BLaER1 (cell line): ENCODE data around the gene EMCN.
"Not testable (repeated sequence)": the region's sequence is repeated elsewhere in the genome, so short reads cannot be mapped to it uniquely, and the experiment has no call there.

Experiments used
- H3K27ac ChIP-seq: shearing (Covaris generic); formaldehyde crosslinking; 2 replicates; pipeline ENCODE4 v1.8.1; 2022
- H3K27me3 ChIP-seq: shearing (Covaris generic); formaldehyde crosslinking; 2 replicates; pipeline ENCODE4 v1.8.1; 2022
- H3K36me3 ChIP-seq: shearing (Covaris generic); formaldehyde crosslinking; 2 replicates; pipeline ENCODE4 v1.8.1; 2022
- H3K4me1 ChIP-seq: shearing (Covaris generic); formaldehyde crosslinking; 2 replicates; pipeline ENCODE4 v1.8.1; 2022
- H3K4me2 ChIP-seq: shearing (Covaris generic); formaldehyde crosslinking; 2 replicates; pipeline ENCODE4 v1.8.1; 2022
- H3K4me3 ChIP-seq: shearing (Covaris generic); formaldehyde crosslinking; 2 replicates; pipeline ENCODE4 v1.8.1; 2022
- H3K9ac ChIP-seq: shearing (Covaris generic); formaldehyde crosslinking; 2 replicates; pipeline ENCODE4 v1.8.1; 2022
- H3K9me3 ChIP-seq: shearing (Covaris generic); formaldehyde crosslinking; 2 replicates; pipeline ENCODE4 v1.8.1; 2022
- H4K20me1 ChIP-seq: shearing (Covaris generic); formaldehyde crosslinking; 2 replicates; pipeline ENCODE4 v1.8.1; 2022
- Cebpa-rat ChIP-seq: shearing (Covaris generic); IDR thresholded peaks from 2 replicates; pipeline ENCODE4 v1.8.1; 2022

Gene EMCN, protein sequence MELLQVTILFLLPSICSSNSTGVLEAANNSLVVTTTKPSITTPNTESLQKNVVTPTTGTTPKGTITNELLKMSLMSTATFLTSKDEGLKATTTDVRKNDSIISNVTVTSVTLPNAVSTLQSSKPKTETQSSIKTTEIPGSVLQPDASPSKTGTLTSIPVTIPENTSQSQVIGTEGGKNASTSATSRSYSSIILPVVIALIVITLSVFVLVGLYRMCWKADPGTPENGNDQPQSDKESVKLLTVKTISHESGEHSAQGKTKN

DNA sequence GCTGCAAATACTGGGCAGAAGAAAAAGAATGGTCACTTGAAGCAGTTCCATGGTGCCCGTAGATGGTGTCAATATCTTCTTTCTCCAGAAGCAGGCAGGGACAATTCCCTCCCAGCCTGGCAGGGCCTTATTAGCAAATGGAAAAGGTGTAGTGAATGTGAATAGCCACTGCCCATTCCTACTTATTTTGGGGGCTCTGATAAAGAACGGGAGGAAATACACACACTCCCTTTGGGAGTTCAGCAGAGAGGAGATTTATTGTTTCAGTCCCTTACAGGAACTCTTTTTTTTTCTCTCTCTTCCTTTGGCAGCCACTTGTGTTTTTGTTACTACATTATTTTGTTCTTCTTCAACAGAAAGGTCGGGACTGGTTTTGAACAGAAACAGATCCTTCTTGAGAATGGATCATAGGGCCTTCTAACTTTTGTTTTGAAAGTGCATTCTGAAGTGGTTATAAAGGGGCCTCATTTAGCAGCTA is at the start of gene EMCN:
Gene EMCN, minus strand, starts transcription at position 159 of the 478 bp plus-strand sequence. Its CDS starts 108 bp downstream, at position 51.
- Histone ChIP-seq H3K9ac (no peak within 1 kb of the TSS), H3K27ac (no peak within 1 kb of the TSS), H3K4me3 (no peak within 1 kb of the TSS), H3K36me3 (no peaks in the 10 kb centered on the region), H4K20me1 (no peaks in the 10 kb centered on the region), H3K4me1 (peaks cover 18% of the 10 kb centered on the region), H3K9me3 (no peaks in the 10 kb centered on the region), H3K4me2 (peak within 1 kb of the TSS; percentile 55), H3K27me3 (no peaks in the 10 kb centered on the region)
- TF ChIP-seq Cebpa-rat = no peak

DNA sequence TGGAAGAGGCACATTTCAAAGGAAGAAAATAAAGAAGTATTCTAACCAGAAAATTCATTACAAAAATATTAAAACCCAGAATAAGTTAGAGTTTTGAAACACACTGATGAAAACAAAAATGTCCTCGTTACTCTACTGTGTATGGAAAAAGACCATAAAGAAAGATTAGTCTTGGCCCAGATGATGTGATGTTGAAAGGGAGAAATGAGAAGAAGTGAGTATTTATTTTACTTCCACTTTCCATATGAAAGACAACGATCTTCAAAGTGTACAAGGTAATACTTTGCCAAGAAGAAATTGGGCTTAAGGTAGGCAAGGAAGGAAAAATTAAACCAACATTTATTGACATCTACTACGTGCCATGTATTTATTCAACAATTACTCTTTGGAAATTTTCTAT is 48.6 kb upstream of the EMCN start:
- no peak for TF ChIP-seq Cebpa-rat
- no peak overlapping the region for H3K4me2 ChIP-seq

DNA sequence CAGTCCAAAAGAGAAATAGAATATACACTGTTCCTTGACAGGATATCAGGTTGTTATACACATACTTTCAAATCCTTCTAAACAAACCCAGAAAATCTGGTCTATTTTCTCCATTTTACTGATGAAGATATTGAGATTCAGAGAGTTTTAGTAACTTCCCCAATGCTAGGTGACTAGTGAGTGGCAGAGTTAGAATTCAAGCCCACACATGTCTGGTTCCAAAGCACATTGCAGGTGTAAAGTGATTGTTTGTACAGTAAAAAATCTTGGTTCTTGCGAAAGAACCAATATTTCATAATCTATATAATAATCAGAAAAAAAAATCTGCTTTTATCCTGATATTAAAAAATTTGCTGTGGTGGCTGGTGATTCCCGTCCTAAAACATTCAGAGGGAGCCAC is 39.5 kb upstream of the EMCN start:
- Histone ChIP-seq H3K9ac (no peak overlapping the region), H3K27me3 (no peaks in the 10 kb centered on the region), H3K4me2 (no peak overlapping the region), H3K4me1 (no peaks in the 10 kb centered on the region), H3K4me3 (no peak overlapping the region), H4K20me1 (no peaks in the 10 kb centered on the region), H3K27ac (no peak overlapping the region), H3K36me3 (no peaks in the 10 kb centered on the region), H3K9me3 (no peaks in the 10 kb centered on the region)
- TF ChIP-seq Cebpa-rat = no peak

More for the DNA sequence above, 48.6 kb upstream of the EMCN start:
- H4K20me1 ChIP-seq = no peaks in the 10 kb centered on the region
- H3K4me3 ChIP-seq = no peak overlapping the region
- H3K9ac ChIP-seq = no peak overlapping the region
- H3K36me3 ChIP-seq = no peaks in the 10 kb centered on the region
- H3K27ac ChIP-seq = no peak overlapping the region
- H3K9me3 ChIP-seq = no peaks in the 10 kb centered on the region
- no peaks in the 10 kb centered on the region for H3K4me1 ChIP-seq
- H3K27me3 ChIP-seq = no peaks in the 10 kb centered on the region

DNA sequence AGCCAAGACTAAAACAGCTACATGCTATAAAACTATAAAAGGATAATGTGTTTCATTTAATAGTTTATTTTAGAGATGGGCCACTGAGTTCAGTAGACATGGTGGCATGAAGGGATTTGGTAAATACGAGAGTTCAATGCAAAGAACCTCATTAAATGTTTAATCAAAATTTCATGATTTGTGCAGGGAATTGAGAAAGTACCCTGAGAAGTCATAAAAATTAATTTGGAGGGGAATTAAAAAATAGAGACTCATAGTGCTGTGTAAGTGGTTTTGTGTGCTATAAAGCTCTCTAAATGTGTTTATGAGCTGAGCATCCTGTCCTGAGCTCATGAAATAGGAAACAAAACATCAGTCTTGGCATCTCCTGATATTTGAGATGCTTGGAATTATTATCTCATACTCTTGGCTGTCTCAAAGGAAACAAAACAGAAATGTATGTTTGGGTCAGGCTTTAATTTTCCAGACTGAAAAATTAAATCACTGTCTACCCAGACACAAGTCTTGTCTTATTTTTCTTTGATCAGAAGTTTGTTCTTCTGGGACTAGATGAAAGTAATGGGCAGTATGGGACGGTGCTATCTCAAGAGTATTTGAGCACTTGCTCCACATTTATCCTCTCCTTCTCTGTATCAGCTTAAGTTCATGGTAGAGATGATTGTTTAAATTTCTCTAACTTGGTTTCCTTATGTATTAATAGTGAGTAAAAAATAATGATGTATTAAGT is 38.0 kb upstream of the EMCN start:
- Histone ChIP-seq H3K9me3 (no peaks in the 10 kb centered on the region), H3K4me2 (no peak overlapping the region), H3K4me3 (no peak overlapping the region), H3K9ac (no peak overlapping the region), H3K27ac (no peak overlapping the region), H3K27me3 (no peaks in the 10 kb centered on the region), H3K4me1 (no peaks in the 10 kb centered on the region), H3K36me3 (no peaks in the 10 kb centered on the region), H4K20me1 (no peaks in the 10 kb centered on the region)
- no peak for TF ChIP-seq Cebpa-rat

DNA sequence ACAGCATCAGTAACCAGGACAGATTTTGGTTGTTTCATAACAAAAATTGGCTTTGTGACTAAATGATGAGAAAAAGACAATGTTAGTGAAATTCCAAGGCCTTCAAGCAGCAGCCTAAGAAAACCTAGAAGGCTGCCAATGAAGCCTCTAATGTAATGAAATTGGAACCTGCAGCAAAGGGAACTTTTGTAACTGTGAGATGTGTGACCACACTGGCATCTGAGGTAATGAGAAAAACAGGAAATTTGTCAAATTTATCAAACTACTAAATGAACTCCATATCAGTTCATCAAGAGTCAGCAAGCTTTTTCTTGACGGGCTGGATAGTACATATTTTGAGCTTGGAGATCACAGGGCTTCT is 30.4 kb upstream of the EMCN start:
- H3K4me2 ChIP-seq = no peak overlapping the region
- H3K27ac ChIP-seq = no peak overlapping the region
- no peaks in the 10 kb centered on the region for H3K9me3 ChIP-seq
- no peaks in the 10 kb centered on the region for H3K36me3 ChIP-seq
- no peaks in the 10 kb centered on the region for H3K27me3 ChIP-seq
- H3K9ac ChIP-seq = no peak overlapping the region
- no peaks in the 10 kb centered on the region for H4K20me1 ChIP-seq
- H3K4me3 ChIP-seq = no peak overlapping the region
- TF ChIP-seq Cebpa-rat = no peak
- H3K4me1 ChIP-seq = peaks cover 5% of the 10 kb centered on the region

DNA sequence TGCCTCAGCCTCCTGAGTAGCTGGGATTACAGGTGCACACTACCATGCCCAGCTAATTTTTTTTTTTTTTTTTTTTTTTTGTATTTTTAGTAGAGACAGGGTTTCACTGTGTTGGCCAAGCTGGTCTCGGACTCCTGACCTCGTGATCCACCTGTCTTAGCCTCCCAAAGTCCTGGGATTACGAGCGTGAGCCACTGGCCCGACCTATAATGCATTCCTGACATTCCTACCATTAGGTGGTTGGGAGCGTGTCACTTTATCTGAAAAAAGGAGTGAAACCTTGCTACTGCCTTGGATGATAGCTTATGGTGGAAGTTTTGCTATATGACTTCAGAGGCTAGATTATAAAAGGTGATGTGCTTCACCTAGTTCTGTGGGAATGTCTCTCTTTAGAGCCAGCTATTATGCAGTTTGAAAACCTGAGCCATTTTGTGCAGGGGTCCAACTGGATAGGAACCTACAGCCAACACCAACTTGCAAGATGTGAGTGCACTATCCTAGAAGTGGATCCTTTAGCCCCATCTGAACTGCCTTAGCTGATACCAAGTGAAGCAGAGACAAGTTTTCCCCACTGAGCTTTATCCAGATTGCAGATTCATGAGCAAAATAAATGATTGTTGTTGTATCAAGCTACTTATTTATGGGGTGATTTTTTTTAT is 29.8 kb upstream of the EMCN start:
- peaks cover 5% of the 10 kb centered on the region for H3K4me1 ChIP-seq
- H3K27me3 ChIP-seq = no peaks in the 10 kb centered on the region

DNA sequence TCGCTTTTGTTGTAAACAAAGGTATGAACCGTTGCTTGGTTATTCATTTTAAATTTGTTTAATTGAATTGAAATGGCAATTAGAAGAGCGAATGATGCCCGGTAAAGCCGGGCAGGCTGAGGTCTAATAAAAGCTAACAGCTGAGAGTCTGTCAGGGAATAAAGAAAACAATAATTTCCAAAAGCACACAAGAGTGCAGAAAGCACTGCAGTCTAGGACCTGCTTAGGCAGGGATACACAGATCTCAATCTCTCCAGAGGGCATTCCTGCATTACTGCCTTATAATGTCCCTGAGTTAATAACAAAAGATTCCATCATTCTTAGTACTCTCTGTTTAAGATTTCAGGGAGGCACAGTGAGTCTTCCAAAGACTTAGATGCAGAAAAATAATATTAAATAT is 27.6 kb upstream of the EMCN start:
- TF ChIP-seq Cebpa-rat = no peak
- H3K9ac ChIP-seq = no peak overlapping the region
- H3K27ac ChIP-seq = no peak overlapping the region
- H3K36me3 ChIP-seq = no peaks in the 10 kb centered on the region
- H3K9me3 ChIP-seq = no peaks in the 10 kb centered on the region
- H3K4me1 ChIP-seq = peaks cover 5% of the 10 kb centered on the region
- no peaks in the 10 kb centered on the region for H3K27me3 ChIP-seq
- H3K4me3 ChIP-seq = no peak overlapping the region
- no peak overlapping the region for H3K4me2 ChIP-seq
- no peaks in the 10 kb centered on the region for H4K20me1 ChIP-seq

More for the DNA sequence above, 29.8 kb upstream of the EMCN start:
- TF ChIP-seq Cebpa-rat = no peak
- Histone ChIP-seq H3K9me3 (no peaks in the 10 kb centered on the region), H3K4me2 (no peak overlapping the region), H3K4me3 (no peak overlapping the region), H3K27ac (no peak overlapping the region), H3K9ac (no peak overlapping the region), H3K36me3 (no peaks in the 10 kb centered on the region), H4K20me1 (no peaks in the 10 kb centered on the region)

DNA sequence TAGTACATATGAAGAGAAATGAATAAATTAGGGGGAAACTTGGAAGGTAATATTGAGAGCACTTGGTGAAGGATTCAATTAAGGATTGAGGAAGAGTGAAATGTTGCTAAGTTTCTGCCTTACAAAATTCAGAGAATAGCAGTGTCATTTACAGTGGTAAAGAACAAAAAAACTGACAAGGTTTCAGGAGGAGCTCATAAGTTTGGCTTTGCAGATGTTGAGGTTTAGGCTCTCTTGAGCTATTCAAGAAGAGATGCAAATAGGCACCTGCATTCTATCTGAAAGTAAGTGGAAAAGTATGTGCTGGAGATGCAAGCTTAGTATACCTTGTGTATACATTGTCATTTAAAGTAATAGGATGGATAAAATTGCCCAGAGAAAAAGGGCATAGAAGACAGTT is 22.3 kb upstream of the EMCN start:
- H3K27ac ChIP-seq = no peak overlapping the region
- peaks cover 12% of the 10 kb centered on the region for H3K9me3 ChIP-seq
- H3K36me3 ChIP-seq = no peaks in the 10 kb centered on the region
- H3K4me3 ChIP-seq = no peak overlapping the region
- no peak overlapping the region for H3K9ac ChIP-seq
- H3K4me1 ChIP-seq = peaks cover 17% of the 10 kb centered on the region
- TF ChIP-seq Cebpa-rat = no peak
- H4K20me1 ChIP-seq = no peaks in the 10 kb centered on the region
- no peak overlapping the region for H3K4me2 ChIP-seq
- no peaks in the 10 kb centered on the region for H3K27me3 ChIP-seq

DNA sequence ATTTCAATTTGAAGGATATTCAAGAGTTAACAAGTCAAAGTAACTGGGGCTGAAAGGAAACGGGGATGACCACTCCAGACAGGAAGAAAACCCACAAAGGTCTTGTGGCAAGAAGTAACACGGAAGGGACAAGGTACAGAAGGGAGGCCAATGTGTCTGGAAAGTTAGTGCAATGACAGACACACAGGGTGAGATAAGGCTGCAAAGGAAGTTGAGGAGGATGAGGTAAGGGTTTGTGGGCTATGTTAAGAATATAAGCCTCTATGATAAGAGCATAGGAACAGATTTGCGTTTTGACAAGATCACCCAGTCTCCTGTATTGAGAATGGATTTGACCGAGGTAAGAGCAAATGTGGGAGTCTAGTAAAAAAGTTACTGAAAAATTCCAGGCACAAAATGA is 21.9 kb upstream of the EMCN start:
- peaks cover 17% of the 10 kb centered on the region for H3K4me1 ChIP-seq
- TF ChIP-seq Cebpa-rat = no peak
- H3K9me3 ChIP-seq = peaks cover 12% of the 10 kb centered on the region
- peak overlapping the region; percentile 33; the same call in 1 of the 2 replicates for H3K4me2 ChIP-seq
- no peak overlapping the region for H3K4me3 ChIP-seq
- no peak overlapping the region for H3K27ac ChIP-seq
- H3K27me3 ChIP-seq = no peaks in the 10 kb centered on the region
- no peaks in the 10 kb centered on the region for H4K20me1 ChIP-seq
- H3K36me3 ChIP-seq = no peaks in the 10 kb centered on the region
- H3K9ac ChIP-seq = no peak overlapping the region

DNA sequence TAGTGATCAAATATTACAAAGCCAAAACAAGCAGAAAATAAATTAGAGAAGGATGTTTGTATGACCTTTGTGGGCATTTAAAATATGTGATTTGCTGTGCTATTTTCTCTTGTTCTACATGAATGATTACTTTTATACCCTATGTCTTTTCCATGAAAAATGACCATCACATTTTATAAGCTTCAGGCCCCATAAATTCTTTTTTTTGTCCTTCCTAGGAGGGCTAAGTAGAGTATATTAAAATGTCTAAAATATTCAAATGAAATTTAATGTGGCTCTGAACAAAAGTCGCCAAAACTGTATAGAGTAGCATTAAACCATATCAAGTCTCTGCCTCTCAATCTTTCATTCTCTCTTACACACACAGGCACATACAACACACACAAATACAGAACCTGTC is 15.9 kb upstream of the EMCN start:
- no peak overlapping the region for H3K4me2 ChIP-seq

DNA sequence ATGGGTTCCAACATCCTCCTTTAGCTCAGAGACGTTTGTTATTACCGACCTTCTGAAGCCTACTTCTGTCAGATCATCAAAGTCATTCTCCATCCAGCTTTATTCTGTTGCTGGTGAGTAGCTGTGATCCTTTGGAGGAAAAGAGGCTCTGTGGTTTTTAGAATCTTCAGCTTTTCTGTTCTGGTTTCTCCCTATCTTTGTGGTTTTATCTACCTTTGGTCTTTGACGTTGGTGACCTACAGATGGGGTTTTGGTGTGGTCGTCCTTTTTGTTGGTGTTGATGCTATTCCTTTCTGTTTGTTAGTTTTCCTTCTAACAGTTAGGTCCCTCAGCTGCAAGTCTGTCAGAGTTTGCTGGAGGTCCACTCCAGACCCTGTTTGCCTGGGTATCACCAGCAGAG is 12.3 kb upstream of the EMCN start:
- not testable (repeated sequence) for H3K9me3 ChIP-seq, H3K27ac ChIP-seq, H3K27me3 ChIP-seq, H3K4me2 ChIP-seq, H3K9ac ChIP-seq, H3K4me3 ChIP-seq, H3K36me3 ChIP-seq, H4K20me1 ChIP-seq, H3K4me1 ChIP-seq

More for the DNA sequence above, 15.9 kb upstream of the EMCN start:
- H3K4me3 ChIP-seq = no peak overlapping the region
- no peak overlapping the region for H3K9ac ChIP-seq
- H4K20me1 ChIP-seq = no peaks in the 10 kb centered on the region
- peaks cover 12% of the 10 kb centered on the region for H3K9me3 ChIP-seq
- H3K36me3 ChIP-seq = no peaks in the 10 kb centered on the region
- TF ChIP-seq Cebpa-rat = no peak
- no peaks in the 10 kb centered on the region for H3K27me3 ChIP-seq
- peaks cover 4% of the 10 kb centered on the region; the same call in 1 of the 2 replicates for H3K4me1 ChIP-seq
- no peak overlapping the region for H3K27ac ChIP-seq
